HG02870 (cell line): ENCODE data around the gene FARS2.

Experiments used
- ATAC-seq: cut with Tn5 transposase; IDR thresholded peaks from one replicate; pipeline ENCODE4 v1.9.1; 2021; ENCODE audit warnings: mild to moderate bottlenecking, moderate library complexity; ENCODE audit not compliant: unreplicated experiment

Gene FARS2

DNA sequence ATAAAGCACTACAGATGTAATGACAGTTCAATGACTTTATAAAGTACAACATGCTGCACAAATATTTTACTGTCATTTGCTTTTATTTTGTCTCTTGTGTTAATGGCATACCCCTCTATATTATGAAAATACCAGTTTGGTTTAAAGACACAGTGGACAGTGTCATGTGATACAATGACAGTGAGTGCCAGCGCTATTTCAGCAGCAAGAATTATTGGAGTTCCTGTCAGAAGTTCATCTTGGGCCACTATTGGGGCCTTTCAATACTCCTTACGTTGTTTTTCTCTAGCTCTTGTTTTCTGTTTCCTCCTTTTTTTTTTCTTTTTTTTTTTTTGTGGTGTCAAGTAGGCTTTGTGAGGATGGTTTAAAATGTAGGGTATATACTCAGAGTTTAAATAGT, 232.5 kb downstream of the FARS2 start:
- ATAC-seq = no peak

GRCh38 chr6:5497896-5498578, 236.7 kb downstream of the FARS2 start:
- no peak for ATAC-seq

GRCh38 chr6:5498579-5498899, 237.2 kb downstream of the FARS2 start:
- no peak for ATAC-seq

- ATAC-seq = no peak
These were observed 238.5 kb downstream of the FARS2 start for GRCh38 chr6:5499644-5500306.

GRCh38 chr6:5501837-5502236, 240.5 kb downstream of the FARS2 start:
- no peak for ATAC-seq

DNA sequence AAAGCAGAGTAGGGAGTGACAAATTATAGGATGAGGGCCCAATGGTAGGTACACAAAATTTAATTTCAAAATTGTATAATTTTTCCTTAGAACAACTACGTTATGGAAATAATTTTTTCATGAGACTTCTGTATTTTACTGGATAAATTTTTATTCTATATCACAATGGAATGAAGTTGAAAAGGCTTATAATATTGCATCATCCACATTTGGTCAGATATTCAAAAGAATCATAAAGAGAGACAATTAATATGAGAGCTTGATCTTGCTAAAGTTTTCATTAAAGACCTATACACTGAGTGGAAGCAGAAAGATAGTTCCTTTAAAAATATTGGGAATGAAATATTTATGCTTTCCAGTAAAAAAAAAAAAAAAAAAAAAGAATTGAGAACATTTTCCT, 242.8 kb downstream of the FARS2 start:
- no peak for ATAC-seq

DNA sequence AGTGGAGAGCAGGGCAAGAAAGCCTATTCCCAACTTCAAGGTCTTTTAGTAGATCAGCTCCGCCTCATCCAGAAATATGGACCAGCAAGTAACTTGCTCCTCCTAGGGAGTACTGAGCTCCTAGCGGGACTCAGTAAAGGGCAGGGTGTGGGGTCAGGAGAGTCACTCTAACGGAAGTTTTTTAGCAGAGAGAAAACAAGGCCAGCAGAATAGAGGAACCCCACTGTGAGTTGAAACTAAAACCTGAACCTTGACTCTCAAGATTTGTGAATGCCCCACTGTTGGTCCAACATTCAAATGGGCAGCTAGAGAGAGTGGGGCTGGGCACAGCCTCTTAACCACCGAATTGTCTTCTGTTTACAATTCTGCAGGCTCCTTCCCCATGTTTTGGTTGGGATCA, 244.8 kb downstream of the FARS2 start:
- peak; percentile 41 for ATAC-seq

- ATAC-seq = peak; percentile 27
These were observed 245.3 kb downstream of the FARS2 start for GRCh38 chr6:5506597-5506996.

- peak; percentile 68 for ATAC-seq
These were observed 245.9 kb downstream of the FARS2 start for GRCh38 chr6:5507131-5507681.

DNA sequence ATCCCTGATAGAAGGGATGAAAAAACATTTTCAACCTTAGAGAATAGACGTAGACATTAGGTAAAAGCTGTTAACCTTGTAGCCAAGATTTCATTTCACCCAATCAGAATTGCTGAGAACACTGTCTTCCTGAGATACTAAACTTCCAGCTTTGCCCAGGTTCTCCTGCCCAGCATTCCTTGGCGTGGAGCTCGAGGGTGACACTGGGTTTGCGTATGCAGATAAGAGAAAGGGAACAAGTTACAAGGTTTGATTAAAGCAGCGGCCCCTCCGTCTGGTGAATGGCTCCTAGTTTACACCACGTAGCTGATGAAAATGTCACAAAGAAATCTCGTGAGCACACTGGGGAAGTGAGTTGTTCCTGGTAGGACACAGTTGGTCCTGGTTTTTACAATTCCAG, 247.8 kb downstream of the FARS2 start:
- ATAC-seq = no peak

GRCh38 chr6:5510331-5511133, 249.2 kb downstream of the FARS2 start:
- no peak for ATAC-seq

- ATAC-seq = no peak
These were observed 250.6 kb downstream of the FARS2 start for GRCh38 chr6:5511954-5512353.

DNA sequence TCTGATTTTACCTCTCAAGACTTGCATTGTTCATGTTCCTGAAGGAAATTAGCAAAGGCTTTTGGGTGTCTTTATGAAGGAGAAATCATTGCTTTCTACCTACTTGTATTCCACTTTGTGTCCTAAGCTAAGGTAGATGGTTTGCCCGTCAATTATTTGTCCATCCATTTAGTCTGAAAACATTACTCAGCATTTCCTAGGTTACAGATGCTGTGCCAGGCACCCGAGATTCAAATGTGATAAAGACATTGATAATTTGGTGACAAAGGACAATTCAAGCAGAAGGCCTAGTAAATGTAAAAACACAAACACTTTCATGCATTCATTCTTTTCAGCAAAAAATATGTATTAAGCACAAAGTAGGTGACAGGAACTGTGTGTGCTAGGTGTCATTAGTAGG, 251.1 kb downstream of the FARS2 start:
- no peak for ATAC-seq

GRCh38 chr6:5513408-5513807, 252.1 kb downstream of the FARS2 start:
- no peak for ATAC-seq

DNA sequence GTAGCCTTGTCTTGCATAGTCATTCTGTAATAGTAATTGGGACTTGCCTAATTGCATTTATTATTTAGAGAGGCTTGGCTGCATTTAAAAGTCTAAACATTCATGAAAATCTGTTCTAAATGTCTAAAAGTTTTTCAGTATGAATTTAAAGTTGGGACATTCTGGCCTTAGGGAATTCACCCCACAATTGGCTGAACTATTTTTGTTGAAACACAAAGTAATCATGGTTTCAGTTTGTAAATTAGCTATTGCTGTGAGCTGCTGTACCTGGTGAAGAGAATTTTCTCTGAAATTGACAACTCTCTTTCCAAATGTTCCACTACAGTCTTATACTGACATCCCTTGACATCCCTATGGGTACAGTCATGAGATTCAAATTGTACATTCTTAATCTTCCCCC, 253.0 kb downstream of the FARS2 start:
- ATAC-seq = peak; percentile 33

- ATAC-seq = no peak
These were observed 253.9 kb downstream of the FARS2 start for GRCh38 chr6:5515200-5515599.

DNA sequence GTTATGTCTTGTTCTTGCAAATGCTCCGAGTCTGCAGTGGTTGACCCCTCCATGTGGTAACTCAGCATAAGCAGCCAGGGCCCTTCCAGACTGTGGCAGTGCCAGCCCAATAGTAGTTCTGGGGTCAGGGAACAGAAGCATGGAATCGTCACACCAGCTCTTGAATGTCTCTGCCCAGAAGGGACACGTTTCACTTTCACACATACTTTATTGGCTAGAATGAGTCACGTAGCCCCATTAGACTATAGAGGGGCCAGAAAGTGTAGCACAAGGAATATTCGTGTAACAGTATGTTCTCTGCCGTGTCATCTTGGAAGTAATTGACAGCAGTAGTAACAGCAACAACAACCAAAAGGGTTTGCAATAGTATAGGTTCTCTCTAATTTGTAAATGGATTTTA, 254.7 kb downstream of the FARS2 start:
- ATAC-seq = no peak

DNA sequence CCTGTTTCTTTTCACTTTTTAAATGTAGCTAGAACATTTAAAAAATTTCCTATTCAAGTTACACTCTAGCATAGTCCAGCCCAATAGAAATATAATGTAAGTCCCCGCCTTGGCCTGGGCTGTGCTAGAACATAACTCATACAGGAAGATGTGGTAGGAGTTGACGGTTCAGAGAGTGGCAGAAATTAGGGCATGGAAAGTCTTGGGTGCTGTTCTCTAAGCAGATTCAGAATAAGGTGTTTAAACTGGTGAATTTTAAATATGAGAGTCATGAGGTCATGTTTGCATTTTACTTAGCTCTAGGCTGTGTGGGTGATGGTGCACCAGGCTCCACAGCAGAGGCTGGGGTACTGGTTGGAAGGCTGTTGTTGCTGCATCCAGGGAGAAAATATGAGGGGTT, 256.5 kb downstream of the FARS2 start:
- peak; percentile 60 for ATAC-seq

DNA sequence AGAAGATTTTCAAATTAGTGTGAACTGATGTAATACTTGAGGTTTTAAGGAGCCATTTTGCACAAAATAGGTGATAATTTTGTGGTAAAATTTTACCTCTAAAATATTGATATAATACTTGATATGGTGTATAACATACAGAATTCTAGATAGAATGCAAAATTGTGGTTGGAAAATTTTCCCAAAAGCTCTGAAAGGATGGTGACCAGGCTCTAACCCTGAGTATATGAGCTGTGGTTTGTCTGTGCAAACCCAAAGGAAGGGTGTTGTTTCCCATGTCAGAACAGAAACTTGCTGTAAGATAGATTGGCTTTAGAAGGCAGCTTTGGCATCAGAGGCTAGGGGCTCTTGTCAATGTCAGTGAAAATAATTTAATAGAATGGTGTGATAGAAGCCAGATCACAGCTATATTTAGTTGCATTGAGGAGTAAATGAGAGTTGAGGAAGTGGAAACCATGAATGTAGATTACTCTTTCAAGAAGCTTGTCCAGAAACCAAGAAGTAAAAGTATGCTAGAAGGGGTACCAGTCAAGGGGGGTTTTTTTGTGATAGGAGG, 257.7 kb downstream of the FARS2 start:
- no peak for ATAC-seq

- no peak for ATAC-seq
These were observed 259.5 kb downstream of the FARS2 start for GRCh38 chr6:5520796-5521195.

DNA sequence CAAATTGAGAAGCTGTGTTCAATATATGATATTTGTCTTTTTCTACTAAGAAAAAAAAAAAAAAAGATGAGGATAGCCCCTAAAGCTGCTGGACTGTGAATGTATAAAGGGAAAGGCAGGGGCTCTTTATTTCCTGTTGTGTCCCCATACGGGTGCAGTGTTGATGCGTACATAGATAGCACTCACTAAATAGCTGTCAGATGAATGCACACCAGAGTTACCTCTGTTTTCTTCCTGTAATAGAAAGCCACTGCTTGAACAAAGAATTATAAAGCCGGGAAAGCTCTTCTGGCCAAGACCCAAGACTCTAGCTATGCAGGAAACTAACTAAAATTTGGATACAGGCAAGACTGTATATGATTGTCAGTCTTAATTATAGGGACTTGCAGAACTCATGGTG, 260.0 kb downstream of the FARS2 start:
- ATAC-seq = no peak

DNA sequence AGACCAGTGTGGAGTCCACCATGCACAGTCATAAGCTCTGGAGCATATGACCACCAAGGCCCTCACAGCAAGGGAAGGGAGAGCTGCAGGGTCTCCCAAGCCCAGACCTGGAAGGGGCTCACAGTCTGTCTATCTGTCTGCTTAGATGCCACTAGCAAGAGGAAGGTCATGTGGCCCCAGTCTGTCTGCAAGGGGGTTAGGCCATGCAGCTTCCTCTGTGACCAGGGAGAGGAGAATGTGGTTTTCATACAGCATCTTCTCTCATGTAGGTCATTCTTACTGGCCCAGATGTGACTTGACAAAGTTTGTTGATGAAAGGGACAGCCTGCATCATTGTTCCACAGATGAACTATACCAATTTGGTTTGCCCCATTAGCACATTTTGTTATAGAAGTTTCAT, 260.8 kb downstream of the FARS2 start:
- no peak for ATAC-seq
